HG03064 (cell line): ENCODE results near the gene MAGEL2.

ENCODE experiments used
- ATAC-seq: cut with Tn5 transposase; IDR thresholded peaks from one replicate; pipeline ENCODE4 v1.9.1; 2021; ENCODE audit warnings: low read depth; ENCODE audit not compliant: unreplicated experiment

The MAGEL2 gene

DNA sequence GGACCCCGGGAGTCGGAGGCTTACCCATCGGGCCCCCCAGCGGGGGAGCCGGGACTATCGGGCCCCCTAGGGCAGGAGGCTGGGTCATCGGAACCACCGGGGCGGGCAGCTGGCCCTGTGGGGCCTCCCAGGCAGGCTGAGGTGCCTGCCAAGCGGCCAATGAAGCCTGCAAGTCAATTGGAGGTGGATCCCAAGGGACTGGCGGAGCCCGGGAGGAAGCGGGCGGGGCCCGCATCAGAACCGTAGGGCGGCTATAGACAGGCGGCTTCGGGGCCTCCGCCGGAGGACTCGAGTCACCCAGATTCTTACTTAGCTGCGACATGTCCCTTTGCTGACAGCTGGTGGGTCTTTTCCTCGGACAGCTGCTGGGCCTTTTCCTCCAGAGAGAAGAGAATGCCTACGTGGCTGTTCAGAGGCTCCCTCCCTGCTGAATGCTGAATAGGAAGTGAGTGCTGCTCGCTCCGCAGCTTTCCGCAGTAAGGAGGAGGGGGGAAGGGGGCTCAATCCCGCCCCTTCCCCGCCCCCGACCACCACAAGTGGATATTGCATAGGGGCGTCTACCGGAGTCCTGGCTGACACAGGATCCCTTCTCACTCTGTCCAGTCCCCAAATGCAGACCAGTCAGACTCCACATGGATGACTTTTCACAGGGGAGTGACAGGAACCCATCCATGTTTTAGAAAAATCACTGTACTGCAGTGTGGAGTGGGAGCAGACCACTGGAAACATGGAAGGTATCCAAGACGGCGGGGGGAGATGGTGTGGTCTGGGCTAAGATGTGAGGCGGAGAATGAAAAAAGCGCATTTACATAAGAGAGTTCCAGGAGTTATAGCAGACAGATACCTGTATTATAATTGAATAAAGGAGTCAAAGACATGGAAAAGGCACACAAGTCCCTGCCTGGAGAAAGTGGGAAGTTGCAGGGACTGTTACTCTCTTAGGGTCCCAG is at the start of gene MAGEL2:
TSS of gene MAGEL2 (minus strand) at position 447 of the 950 bp plus-strand sequence. CDS start at position 322, 125 bp downstream.
- ATAC-seq = no peak

DNA sequence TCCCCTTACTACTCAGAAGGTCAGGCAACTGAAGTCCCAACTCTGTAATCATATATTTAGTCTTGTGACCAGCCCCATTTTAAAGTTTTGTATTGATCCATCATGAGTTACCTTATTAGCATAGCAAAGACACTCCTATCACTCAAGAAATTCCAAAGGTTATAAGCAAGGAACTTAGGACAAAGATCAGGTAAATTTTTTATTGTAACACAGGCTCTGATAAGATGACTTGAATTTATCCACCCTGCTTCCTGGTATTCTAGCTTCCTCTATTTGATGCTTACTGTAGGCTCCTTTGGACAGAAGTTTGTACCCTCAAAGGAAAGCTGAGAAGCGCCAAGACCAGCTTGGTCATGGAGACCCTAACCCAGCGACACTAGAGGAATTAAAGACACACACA is 47.6 kb upstream of the MAGEL2 start:
- no peak for ATAC-seq

DNA sequence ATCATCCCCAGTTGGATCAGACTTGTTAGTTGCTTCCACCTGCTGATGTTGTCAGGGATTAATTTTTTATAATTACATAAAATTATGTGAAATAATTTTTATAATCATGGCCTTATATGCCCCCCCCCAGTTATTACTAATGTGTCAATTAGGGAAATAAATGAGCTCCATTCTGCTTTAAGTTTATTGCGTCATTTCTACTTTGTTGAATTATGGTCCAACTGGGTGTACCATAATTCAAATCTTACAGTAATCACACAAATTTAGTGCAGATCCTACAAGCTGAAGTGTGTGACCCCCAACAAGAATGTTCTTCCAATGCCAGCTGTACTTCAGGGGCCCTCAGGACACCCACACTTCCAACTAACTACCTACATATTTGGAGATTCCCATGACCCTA is 46.9 kb upstream of the MAGEL2 start:
- no peak for ATAC-seq

DNA sequence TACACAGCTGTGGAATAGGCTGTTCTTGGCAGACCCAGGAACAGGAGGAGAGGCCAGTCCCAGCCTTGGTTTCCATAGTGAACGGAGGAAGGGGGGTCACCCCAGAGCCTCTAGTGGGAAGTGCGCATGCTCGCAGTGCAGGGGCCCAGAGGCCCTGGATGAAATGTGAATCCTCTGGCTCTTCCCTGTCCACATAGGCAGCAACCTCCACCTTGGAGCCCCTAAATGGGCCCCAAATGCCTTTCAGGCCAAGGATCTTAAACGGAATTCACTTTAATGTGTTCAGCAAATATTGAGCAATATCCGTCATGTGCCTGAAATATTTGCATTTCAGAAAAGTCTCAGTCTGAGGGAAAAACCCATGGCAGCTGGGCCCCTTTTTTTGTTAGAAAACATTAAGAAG is 42.8 kb upstream of the MAGEL2 start:
- no peak for ATAC-seq

DNA sequence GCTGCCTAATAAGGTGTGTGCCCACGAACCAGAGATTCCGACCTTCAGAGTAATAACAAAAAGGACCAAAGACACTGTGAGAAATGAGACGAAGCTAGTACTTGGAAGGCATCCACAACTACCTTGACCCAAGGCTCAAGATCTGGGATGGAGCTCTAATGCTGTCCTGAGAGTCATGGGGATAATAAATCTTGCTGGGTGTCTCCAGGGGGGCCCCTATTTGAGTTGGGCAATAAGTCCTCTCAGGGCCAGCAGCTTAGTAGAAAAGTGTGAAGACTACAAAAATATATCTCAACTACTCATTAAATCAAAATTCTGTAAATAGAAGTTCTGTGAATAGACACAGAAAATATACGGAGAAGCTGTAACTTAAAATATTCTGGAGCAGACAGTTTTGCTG is 42.3 kb upstream of the MAGEL2 start:
- ATAC-seq = no peak

DNA sequence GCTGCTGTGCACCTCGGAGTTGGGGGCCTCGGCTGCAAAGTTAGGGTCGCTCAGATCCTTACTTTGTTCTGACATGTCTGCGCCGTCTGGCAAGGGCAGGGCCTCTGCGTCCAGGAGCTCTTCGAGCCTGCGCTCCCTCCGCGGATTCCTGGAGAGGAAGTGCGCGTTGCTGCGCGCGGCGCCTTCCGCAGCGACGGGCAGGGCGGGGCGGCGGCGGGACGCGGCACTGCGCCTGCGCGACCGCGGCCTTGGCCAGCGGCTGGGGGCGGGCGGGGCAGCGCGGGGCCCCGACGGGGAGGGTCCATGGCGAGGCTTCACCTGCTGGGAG is 39.4 kb upstream of the MAGEL2 start, which contains the start of gene NDN:
TSS of gene NDN (minus strand) at position 163 of the 328 bp plus-strand sequence. CDS start at position 75, 88 bp downstream.
- ATAC-seq = no peak

DNA sequence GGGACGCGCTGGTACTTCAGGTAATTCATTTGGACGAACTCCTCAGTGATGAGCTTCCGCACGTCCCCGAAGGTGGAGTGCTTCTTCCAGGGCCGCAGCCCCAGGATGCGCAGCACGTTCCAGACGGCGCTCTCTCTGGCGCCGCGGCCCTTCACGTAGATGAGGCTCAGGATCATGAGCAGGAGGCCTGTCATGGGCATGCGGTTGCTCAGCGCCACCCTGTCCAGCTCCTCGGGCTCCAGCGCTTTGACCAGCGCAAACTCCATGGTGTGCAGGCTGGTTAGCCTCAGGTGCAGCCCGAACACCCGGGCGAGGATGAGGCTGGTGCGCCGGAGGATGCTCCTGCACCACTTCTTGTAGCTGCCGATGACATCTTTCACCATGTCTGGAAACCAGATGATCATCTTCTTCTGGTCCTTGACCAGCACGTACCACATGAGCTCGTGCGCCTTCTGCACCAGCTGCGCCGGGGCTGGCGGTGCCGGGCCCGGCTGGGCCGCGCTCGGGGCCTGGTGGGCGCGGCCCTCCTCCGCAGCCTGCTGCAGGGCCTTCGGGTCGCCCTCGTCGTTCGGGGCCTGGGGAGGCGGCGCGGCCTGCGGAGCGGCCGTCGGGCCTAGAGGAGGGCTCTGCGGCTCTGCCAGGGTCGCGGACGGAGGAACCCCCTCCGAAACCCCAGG is 38.9 kb upstream of the MAGEL2 start:
- ATAC-seq = no peak

DNA sequence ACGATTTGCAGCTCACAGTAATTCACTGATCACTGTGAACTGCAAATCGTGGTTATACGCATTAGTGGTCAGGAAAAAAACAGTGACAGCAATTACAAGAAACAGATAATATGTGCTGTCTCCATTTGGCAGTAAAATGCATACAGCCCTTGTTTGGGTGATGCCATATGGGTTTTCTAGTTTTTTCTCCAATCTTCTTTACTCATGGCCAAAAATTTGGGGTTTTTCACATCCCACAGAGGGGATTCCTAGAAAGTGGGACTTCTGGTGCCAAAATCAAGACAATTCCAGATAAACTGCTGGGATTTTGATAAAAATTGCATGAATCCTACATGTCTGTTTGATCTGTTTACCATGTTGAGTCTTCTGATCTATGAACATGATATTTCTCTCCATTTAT is 23.8 kb upstream of the MAGEL2 start:
- ATAC-seq = no peak

DNA sequence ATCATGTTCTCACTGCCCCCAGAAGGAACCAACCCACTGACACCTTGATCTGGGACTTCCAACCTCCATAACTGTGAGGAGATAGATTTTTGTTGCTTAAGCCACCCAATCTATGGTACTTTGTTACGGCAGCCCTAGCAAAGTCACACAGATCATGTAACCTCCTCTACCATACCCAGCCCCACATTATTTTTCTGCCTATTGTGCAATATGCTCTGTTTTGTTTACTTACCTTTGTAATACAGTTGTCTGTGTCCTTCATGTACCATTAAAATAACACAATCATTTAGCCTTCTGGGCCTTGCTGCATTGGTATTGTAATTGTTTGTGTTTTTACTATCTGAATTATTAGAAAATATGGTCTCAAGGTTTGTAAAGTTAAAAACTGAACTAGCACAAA is 23.3 kb upstream of the MAGEL2 start:
- no peak for ATAC-seq

DNA sequence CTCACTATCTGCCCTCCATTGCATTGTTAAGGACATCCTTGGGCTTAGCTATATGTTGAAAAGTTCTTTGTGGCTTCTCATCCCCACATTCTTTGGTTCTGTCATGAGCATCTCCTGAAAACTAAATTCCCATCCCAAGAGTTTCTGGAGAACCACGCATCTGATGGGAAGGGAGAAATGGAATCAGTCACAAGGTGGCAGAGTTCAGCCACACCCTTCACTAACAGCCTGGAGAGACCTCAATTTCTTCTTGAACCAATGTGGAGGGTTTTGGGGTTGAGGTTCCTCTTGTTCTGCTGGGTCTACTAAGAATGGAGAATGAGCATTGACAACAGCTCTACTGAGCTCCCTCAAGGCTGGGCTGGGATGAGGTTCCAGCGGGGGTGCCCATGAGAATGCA is 15.6 kb upstream of the MAGEL2 start:
- no peak for ATAC-seq

DNA sequence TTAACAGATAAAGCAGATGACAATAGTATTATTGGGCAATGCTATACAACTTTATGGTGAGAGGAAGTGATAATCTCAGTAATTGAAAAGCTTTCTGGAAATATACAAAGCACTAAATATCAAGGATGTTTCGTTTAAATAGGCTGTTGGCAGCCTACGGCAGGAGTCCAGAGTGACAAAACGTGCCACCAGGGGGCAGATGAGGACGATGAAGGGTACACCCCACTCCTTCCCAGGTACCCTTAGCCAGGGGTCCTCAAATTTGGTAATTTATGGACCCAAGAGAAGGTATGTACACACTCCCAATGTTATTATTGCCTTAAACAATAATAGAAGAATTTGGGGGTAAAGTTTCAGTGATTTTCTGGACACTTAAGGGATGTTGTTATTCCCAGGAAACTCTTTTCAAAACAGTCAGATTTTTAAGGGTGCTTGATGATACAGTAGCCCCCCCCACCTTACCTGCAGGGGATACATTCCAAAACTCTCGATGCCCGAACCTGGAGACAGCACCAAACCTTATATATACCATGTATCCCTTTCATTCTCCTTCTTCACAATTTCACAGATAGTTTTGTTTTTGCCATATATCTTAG is 1.4 kb upstream of the MAGEL2 start:
- ATAC-seq = no peak

DNA sequence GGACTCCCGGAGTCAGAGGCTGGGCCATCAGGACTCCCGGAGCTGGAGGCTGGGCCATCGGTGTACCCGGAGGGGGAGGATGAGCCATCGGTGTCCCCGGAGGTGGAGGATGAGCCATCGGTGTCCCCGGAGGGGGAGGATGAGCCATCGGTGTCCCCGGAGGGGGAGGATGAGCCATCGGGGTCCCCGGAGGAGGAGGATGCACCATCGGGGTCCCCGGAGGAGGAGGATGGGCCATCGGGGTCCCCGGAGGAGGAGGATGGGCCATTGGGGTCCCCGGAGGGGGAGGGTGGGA is 719 bp downstream of the MAGEL2 start:
- no peak for ATAC-seq

DNA sequence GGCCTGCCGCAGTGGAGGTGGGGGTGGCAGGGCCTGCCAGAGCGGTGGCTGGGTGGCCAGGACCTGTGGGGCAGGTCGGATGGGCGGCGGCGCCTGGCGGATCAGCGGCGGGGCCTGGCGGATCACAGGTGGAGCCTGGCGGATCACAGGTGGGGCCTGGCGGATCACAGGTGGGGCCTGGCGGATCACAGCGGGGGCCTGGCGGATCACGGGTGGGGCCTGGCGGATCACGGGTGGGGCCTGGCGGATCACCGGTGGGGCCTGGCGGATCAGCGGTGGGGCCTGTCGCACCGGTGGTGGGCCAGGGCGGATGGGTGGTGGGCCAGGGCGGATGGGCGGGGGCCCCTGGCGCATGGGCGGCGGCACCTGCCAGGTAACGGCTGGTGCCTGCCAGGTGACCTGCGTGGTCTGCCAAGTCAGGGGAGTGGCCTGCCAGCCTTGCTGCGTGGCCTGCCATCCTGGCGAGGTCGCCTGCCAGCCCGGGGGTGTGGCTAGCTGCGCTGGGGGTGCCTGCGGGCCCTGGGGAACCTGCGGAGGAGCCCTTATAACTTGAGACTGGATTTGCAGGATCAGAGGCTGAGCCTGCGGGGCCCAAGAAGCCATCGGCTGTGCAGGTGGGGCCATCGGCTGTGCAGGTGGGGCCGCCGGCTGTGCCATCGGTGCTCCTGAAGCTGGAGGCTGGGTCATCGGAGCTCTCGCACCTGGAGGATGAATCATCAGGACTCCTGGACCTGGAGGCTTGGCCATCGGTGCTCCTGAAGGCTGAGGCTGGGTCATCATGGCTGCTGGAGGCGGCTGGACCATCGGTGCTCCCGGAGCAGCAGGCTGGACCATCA is 1.3 kb downstream of the MAGEL2 start:
- no peak for ATAC-seq

DNA sequence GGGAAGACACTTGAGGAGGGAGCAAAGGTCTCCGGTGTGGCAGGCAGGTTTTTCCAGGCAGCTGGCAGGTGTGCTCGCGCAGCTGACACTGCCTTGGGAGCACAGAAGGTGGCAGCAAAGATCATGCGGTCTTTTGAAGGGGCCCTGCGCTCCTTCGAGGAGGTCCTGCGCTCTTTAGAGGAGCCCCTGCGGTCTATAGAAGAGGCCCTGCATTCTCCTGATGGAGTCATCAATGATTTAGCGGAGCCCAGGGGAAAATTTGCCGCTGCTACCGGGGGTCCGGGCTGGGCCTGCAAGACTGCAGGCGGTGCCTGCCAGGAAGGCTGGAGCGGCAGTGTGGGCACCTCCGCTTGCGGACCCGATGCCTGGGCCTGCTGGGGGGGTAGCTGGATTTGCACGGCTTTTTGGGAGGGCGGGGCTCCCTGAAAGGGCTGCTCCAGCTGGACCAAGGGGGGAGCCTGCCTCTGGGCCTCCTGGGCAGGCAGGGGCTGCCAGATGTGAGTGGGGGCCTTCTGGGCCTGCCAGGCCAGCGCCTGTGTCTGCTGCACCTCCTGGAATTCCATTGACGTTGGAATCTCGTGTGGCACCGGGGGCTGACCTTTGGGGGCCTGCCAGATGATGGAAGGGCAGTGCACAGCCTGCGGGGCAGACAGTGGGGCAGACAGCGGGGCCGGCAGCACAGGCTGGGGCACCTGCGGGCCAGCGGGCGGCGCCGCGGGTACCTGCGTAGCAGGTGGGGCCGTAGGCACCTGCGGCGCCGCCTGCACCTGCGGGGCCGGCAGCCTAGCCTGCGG is 2.1 kb downstream of the MAGEL2 start:
- ATAC-seq = no peak

DNA sequence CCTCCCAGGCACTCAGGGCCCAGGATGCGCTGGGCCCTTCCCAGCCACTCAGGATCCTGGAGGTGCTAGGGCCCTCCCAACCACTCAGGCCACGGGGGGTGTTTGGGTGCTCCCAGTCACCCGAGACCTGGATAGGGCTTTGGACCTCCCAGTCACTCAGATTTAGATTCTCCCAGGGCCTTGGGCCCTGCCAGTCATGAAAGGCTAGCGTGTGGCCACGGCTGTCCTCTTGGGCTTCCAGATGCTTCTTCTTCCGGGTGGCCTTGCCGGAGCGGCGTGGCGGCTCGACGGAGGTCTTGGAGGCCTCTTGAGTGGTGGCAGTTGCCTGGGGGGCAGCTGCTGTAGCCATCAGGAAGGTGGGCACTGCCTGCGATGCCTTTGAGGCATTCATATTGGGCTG is 2.8 kb downstream of the MAGEL2 start:
- no peak for ATAC-seq

DNA sequence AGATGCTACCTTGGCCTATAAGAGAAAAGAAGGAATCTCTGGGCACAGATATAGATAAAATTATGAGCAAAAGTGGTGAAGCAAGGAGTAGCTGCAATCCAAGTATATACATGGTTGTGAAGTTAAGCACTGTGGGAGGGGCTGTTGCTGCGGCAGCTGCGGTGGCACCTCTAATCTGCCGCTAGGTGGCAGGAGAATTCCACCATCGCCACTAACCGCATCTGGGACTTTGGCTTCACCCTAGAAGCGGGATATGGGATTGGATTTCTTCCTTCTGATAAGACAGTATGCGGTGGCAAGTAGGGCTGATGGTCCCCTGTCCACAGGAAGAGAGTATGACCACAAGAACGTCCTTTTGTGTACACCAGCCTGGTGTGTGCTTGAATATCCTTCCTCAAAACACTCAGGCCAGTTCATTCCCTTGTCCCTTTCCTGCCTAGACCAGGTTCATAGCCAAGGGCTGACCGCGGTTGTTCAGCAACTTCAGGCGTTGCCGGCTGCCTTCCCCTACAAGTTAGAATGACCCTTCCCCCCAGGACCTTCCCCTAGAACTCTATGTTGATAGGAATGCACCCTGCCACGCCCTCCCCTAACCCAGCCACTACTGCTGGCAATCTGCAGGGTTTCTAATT is 5.1 kb downstream of the MAGEL2 start:
- ATAC-seq = no peak

DNA sequence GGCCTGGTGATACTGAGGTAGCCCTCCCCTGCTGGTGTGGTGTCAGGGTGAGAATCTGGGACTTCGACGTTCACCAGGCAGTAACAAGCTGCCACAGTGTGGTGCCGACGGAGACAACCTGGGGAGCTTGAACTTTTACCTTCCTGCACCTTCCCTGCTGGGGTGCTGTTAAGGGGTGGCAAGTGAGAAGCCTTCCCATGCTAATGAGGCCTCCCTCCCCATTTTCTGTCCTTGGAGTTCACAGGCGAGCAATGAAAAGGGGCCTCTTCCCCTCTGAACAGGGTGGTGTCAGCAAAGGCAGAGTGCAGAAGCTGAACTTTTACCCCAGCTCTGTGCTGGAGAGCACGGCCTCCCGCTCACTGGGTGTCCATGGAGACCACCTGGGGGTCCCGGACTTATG is 13.5 kb downstream of the MAGEL2 start:
- ATAC-seq = no peak

DNA sequence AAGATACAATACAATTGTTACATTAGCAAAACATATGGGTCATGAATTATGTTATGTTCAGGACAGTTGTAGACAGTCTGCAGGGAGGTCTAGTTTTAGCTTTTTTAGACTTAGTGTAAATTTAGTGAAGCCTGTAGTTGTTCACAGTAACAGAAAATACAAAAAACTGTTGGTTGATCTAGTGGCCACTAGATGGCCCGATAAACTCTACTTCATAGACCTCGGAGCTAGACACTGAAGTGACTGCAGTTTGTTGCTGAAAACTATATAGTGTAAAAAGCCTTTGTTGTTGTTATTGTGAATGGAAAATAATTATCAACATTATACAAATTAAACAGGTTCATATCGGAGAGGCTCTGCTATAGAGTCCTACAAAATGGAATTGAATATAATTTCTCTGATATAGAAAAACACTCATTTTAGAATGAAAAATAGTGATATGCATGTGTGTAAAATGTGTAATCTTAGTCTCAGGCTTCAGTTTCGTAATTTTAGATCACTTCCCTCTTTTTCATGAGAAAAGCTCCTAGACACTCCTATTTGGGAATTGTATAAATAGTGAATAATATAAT is 18.3 kb downstream of the MAGEL2 start:
- ATAC-seq = no peak

DNA sequence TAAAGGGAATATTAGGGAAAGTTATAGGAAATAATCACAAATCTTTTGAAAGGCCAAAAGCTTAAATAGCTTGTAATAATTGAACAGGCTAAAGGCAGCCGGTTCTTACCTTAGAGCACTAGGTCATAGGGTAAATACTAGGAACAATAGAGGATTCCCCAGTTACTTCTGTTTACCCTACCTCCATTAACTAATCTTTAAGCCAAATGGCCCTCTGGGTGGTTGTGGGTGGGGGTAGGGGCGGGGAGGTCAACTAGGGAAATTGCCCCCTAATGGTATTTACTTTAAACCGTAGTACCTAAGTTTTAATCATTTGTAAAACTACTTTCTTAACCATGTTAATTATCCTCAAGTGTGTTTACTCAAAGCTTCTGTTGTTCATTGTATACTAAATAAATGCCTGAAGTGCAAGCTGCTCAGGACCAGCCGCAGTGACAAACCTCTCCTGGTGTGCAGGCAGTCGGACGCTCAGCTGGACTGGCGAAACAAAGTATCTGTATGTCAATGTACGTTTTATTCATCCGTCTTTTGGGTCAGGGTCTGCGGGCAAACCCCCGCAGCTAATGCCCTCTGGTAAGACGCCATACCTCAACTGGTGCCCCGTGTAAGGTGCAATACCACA is 18.9 kb downstream of the MAGEL2 start:
- no peak for ATAC-seq
